GM21576 (cell line): Measurements from ENCODE around the gene ANKS1B.
"Not testable (repeated sequence)": the region's sequence is repeated elsewhere in the genome, so short reads cannot be mapped to it uniquely, and the experiment has no call there.

Source experiments
- ATAC-seq: cut with Tn5 transposase; IDR thresholded peaks from one replicate; pipeline ENCODE4 v1.9.1; 2021; ENCODE audit warnings: mild to moderate bottlenecking, moderate library complexity; ENCODE audit not compliant: unreplicated experiment

Gene ANKS1B

GRCh38 chr12:99035803-99036202 is 948.9 kb downstream of the ANKS1B start:
- no peak for ATAC-seq

GRCh38 chr12:99034201-99034600 is 950.5 kb downstream of the ANKS1B start:
- ATAC-seq = not testable (repeated sequence)

GRCh38 chr12:99029511-99030271 is 955.0 kb downstream of the ANKS1B start:
- ATAC-seq = no peak

GRCh38 chr12:99027461-99027860 is 957.3 kb downstream of the ANKS1B start:
- ATAC-seq = no peak

GRCh38 chr12:99027055-99027393 is 957.7 kb downstream of the ANKS1B start:
- no peak for ATAC-seq

- ATAC-seq = peak; percentile 71
These were observed 958.2 kb downstream of the ANKS1B start for GRCh38 chr12:99026332-99027054.

GRCh38 chr12:99024870-99025269 is 959.9 kb downstream of the ANKS1B start:
- ATAC-seq = no peak

- no peak for ATAC-seq
These were observed 960.5 kb downstream of the ANKS1B start for GRCh38 chr12:99024191-99024590.

- ATAC-seq = no peak
These were observed 963.9 kb downstream of the ANKS1B start for GRCh38 chr12:99020871-99021270.

- ATAC-seq = no peak
These were observed 964.9 kb downstream of the ANKS1B start for GRCh38 chr12:99019798-99020197.

GRCh38 chr12:99017971-99018370 is 966.8 kb downstream of the ANKS1B start:
- ATAC-seq = no peak

- no peak for ATAC-seq
These were observed 975.0 kb downstream of the ANKS1B start for GRCh38 chr12:99009654-99010296.

GRCh38 chr12:99005601-99006000 is 979.1 kb downstream of the ANKS1B start:
- ATAC-seq = no peak

- no peak for ATAC-seq
These were observed 979.8 kb downstream of the ANKS1B start for GRCh38 chr12:99004799-99005466.

GRCh38 chr12:99002731-99003130 is 982.0 kb downstream of the ANKS1B start:
- no peak for ATAC-seq

GRCh38 chr12:99002156-99002555 is 982.6 kb downstream of the ANKS1B start:
- no peak for ATAC-seq

GRCh38 chr12:98999559-98999958 is 985.2 kb downstream of the ANKS1B start:
- no peak for ATAC-seq

GRCh38 chr12:98998697-98999299 is 985.9 kb downstream of the ANKS1B start:
- peak; percentile 89 for ATAC-seq

GRCh38 chr12:98997899-98998298 is 986.8 kb downstream of the ANKS1B start:
- ATAC-seq = no peak

GRCh38 chr12:98990648-98991047 is 994.1 kb downstream of the ANKS1B start:
- ATAC-seq = no peak

GRCh38 chr12:98985156-98985555 is 999.6 kb downstream of the ANKS1B start:
- no peak for ATAC-seq
